Trophoblast cell (in vitro differentiated cells and primary cell): ENCODE results near the gene TAS2R50.

Source experiments
- DNase-seq, 2 donors: peaks; one replicate each; pipeline ENCODE4 v3.0.0-alpha.2; 2016
- H2AFZ ChIP-seq: 2 replicates; pipeline ENCODE4 v1.6.1; 2013; ENCODE audit warnings: low read length, moderate library complexity, mild to moderate bottlenecking; ENCODE audit not compliant: insufficient read depth, poor library complexity
- H2AK5ac ChIP-seq: 2 replicates; pipeline ENCODE4 v1.6.1; 2013; ENCODE audit warnings: mild to moderate bottlenecking, low read length
- H2BK120ac ChIP-seq: 2 replicates; pipeline ENCODE4 v1.6.1; 2013; ENCODE audit warnings: low read length, mild to moderate bottlenecking, moderate library complexity; ENCODE audit not compliant: insufficient read depth, poor library complexity
- H2BK12ac ChIP-seq: 2 replicates; pipeline ENCODE4 v1.6.1; 2013; ENCODE audit warnings: mild to moderate bottlenecking, low read length, moderate library complexity
- H2BK5ac ChIP-seq: 2 replicates; pipeline ENCODE4 v1.6.1; 2013; ENCODE audit warnings: low read length, low read depth, moderate library complexity, mild to moderate bottlenecking; ENCODE audit not compliant: poor library complexity
- H3K14ac ChIP-seq: 2 replicates; pipeline ENCODE4 v1.6.1; 2013; ENCODE audit warnings: mild to moderate bottlenecking, low read length
- H3K18ac ChIP-seq: 2 replicates; pipeline ENCODE4 v1.6.1; 2013; ENCODE audit warnings: mild to moderate bottlenecking, low read length
- H3K23ac ChIP-seq: 2 replicates; pipeline ENCODE4 v1.6.1; 2013; ENCODE audit warnings: low read length
- H3K27ac ChIP-seq: 2 replicates; pipeline ENCODE4 v1.5.1; 2013; ENCODE audit warnings: low read depth, mild to moderate bottlenecking, inconsistent platforms, low read length, moderate library complexity
- H3K27me3 ChIP-seq: 2 replicates; pipeline ENCODE4 v1.6.1; 2013; ENCODE audit warnings: inconsistent platforms, mild to moderate bottlenecking, low read length, moderate library complexity; ENCODE audit not compliant: insufficient read depth
- H3K36me3 ChIP-seq, 2 experiments: 1 replicate in 1 of 2; 2 replicates in 1 of 2; pipeline ENCODE4 v1.6.1; 2013; ENCODE audit warnings: low read length in 2 of 2, mild to moderate bottlenecking in 2 of 2, moderate library complexity in 1 of 2; ENCODE audit not compliant: insufficient read depth in 2 of 2, control insufficient read depth in 1 of 2
- H3K4ac ChIP-seq: 2 replicates; pipeline ENCODE4 v1.6.1; 2013; ENCODE audit warnings: low read depth, mild to moderate bottlenecking, low read length, moderate library complexity
- H3K4me1 ChIP-seq, 2 experiments: 1 replicate in 1 of 2; 2 replicates in 1 of 2; pipeline ENCODE4 v1.6.1; 2013; ENCODE audit warnings: low read length in 2 of 2, mild to moderate bottlenecking in 2 of 2, moderate library complexity in 1 of 2; ENCODE audit not compliant: insufficient read depth in 2 of 2, control insufficient read depth in 1 of 2
- H3K4me2 ChIP-seq: 2 replicates; pipeline ENCODE4 v1.6.1; 2013; ENCODE audit warnings: inconsistent platforms, mild to moderate bottlenecking, low read length, moderate library complexity
- H3K4me3 ChIP-seq: 2 replicates; pipeline ENCODE4 v1.5.1; 2013; ENCODE audit warnings: mild to moderate bottlenecking, low read depth, low read length, inconsistent platforms
- H3K79me1 ChIP-seq: one replicate; pipeline ENCODE4 v1.6.1; 2013; ENCODE audit warnings: low read length
- H3K79me2 ChIP-seq: 2 replicates; pipeline ENCODE4 v1.6.1; 2013; ENCODE audit warnings: low read length, mild to moderate bottlenecking; ENCODE audit not compliant: control insufficient read depth, insufficient read depth, poor library complexity
- H3K9ac ChIP-seq: 2 replicates; pipeline ENCODE4 v1.6.1; 2013; ENCODE audit warnings: mild to moderate bottlenecking, low read length
- H3K9me3 ChIP-seq: 2 replicates; pipeline ENCODE4 v1.6.1; 2013; ENCODE audit warnings: low read depth, mild to moderate bottlenecking, control low read depth, inconsistent platforms, low read length; ENCODE audit not compliant: insufficient read depth
- H4K12ac ChIP-seq: 2 replicates; pipeline ENCODE4 v1.6.1; 2013; ENCODE audit warnings: low read depth, mild to moderate bottlenecking, low read length, moderate library complexity
- H4K8ac ChIP-seq: 2 replicates; pipeline ENCODE4 v1.6.1; 2013; ENCODE audit warnings: low read depth, mild to moderate bottlenecking, low read length, moderate library complexity
- H4K91ac ChIP-seq: one replicate; pipeline ENCODE4 v1.6.1; 2013; ENCODE audit warnings: low read depth, mild to moderate bottlenecking, low read length, moderate library complexity
- WGBS: extraction: QIAGEN DNeasy Blood & Tissue Kit; methylation state at CpG from one replicate; pipeline ENCODE4 v1.1.7; 2013; ENCODE audit warnings: missing lambda C conversion rate; ENCODE audit not compliant: insufficient read length, insufficient coverage; ENCODE audit errors: extremely low coverage; 5-methylcytosine and 5-hydroxymethylcytosine counted together

The TAS2R50 gene

GRCh38 chr12:10957741-10958140 lies 29.0 kb downstream of the TAS2R50 start:
- Histone ChIP-seq H3K23ac (no peak overlapping the region), H3K18ac (no peak overlapping the region), H3K14ac (no peak overlapping the region), H2AK5ac (no peak overlapping the region), H3K9ac (no peak overlapping the region), H4K91ac (no peak overlapping the region), H3K4me3 (no peak overlapping the region), H3K36me3 (no peaks in the 10 kb centered on the region), H3K27me3 (no peaks in the 10 kb centered on the region), H3K27ac (no peak overlapping the region), H4K12ac (no peak overlapping the region), H3K4me1 (no peaks in the 10 kb centered on the region), H3K79me1 (no peaks in the 10 kb centered on the region), H2BK120ac (no peak overlapping the region), H3K4ac (no peak overlapping the region), H3K4me2 (no peak overlapping the region), H4K8ac (no peak overlapping the region), H3K79me2 (no peaks in the 10 kb centered on the region), H2BK5ac (no peak overlapping the region), H2BK12ac (no peak overlapping the region), H3K9me3 (no peaks in the 10 kb centered on the region), H2AFZ (no peak overlapping the region)
- DNase-seq: no peak

- no peak for DNase-seq
- no peaks in the 10 kb centered on the region for H3K27me3 ChIP-seq
These were observed 30.6 kb downstream of the TAS2R50 start for GRCh38 chr12:10956085-10956484.

GRCh38 chr12:10952645-10953044 lies 34.1 kb downstream of the TAS2R50 start:
- H3K27ac ChIP-seq: no peak overlapping the region

More at GRCh38 chr12:10956085-10956484, 30.6 kb downstream of the TAS2R50 start:
- Histone ChIP-seq H2AFZ (no peak overlapping the region), H3K27ac (no peak overlapping the region), H4K8ac (no peak overlapping the region), H2AK5ac (no peak overlapping the region), H2BK12ac (no peak overlapping the region), H3K79me1 (no peaks in the 10 kb centered on the region), H3K36me3 (no peaks in the 10 kb centered on the region), H4K91ac (no peak overlapping the region), H2BK5ac (no peak overlapping the region), H3K4me1 (no peaks in the 10 kb centered on the region), H3K14ac (no peak overlapping the region), H3K4me2 (no peak overlapping the region), H2BK120ac (no peak overlapping the region), H3K4ac (no peak overlapping the region), H3K4me3 (no peak overlapping the region), H3K9ac (no peak overlapping the region), H3K79me2 (no peaks in the 10 kb centered on the region), H3K23ac (no peak overlapping the region), H4K12ac (no peak overlapping the region), H3K9me3 (no peaks in the 10 kb centered on the region), H3K18ac (no peak overlapping the region)

GRCh38 chr12:10943167-10943566 lies 43.5 kb downstream of the TAS2R50 start:
- no CpG with 5 or more reads among the region's 2 CpGs for WGBS
- H3K79me2 ChIP-seq: no peaks in the 10 kb centered on the region
- H3K4me3 ChIP-seq: no peak overlapping the region
- no peak overlapping the region for H3K9ac ChIP-seq
- H2BK12ac ChIP-seq: no peak overlapping the region
- H3K4me2 ChIP-seq: no peak overlapping the region
- H3K23ac ChIP-seq: no peak overlapping the region
- H3K9me3 ChIP-seq: no peaks in the 10 kb centered on the region
- no peaks in the 10 kb centered on the region for H3K27me3 ChIP-seq
- H2AK5ac ChIP-seq: no peak overlapping the region
- H3K36me3 ChIP-seq: no peaks in the 10 kb centered on the region
- no peak overlapping the region for H2BK120ac ChIP-seq
- no peak overlapping the region for H2AFZ ChIP-seq
- H3K79me1 ChIP-seq: peaks cover 2% of the 10 kb centered on the region
- no peak overlapping the region for H4K91ac ChIP-seq
- no peak overlapping the region for H3K4ac ChIP-seq
- peaks cover 0 to 14% of the 10 kb centered on the region in 2 experiments for H3K4me1 ChIP-seq
- no peak overlapping the region for H3K14ac ChIP-seq
- H3K18ac ChIP-seq: no peak overlapping the region
- DNase-seq: no peak
- no peak overlapping the region for H4K8ac ChIP-seq
- no peak overlapping the region for H3K27ac ChIP-seq
- H2BK5ac ChIP-seq: no peak overlapping the region
- H4K12ac ChIP-seq: no peak overlapping the region

More at GRCh38 chr12:10952645-10953044, 34.1 kb downstream of the TAS2R50 start:
- no peaks in the 10 kb centered on the region for H3K9me3 ChIP-seq
- no peak overlapping the region for H4K8ac ChIP-seq
- H3K4me3 ChIP-seq: no peak overlapping the region
- H3K4me2 ChIP-seq: no peak overlapping the region
- no CpG with 5 or more reads among the region's 4 CpGs for WGBS
- no peak overlapping the region for H2BK120ac ChIP-seq
- no peak overlapping the region for H2AK5ac ChIP-seq
- H2BK5ac ChIP-seq: no peak overlapping the region
- no peak overlapping the region for H4K12ac ChIP-seq
- no peak overlapping the region for H4K91ac ChIP-seq
- no peak overlapping the region for H3K9ac ChIP-seq
- H3K4ac ChIP-seq: no peak overlapping the region
- no peak for DNase-seq
- H3K27me3 ChIP-seq: no peaks in the 10 kb centered on the region
- H3K4me1 ChIP-seq: no peaks in the 10 kb centered on the region
- H3K79me2 ChIP-seq: no peaks in the 10 kb centered on the region
- peaks cover 2 to 4% of the 10 kb centered on the region in 2 experiments for H3K36me3 ChIP-seq
- no peak overlapping the region for H3K18ac ChIP-seq
- H2BK12ac ChIP-seq: no peak overlapping the region
- no peak overlapping the region for H2AFZ ChIP-seq
- H3K14ac ChIP-seq: no peak overlapping the region
- H3K79me1 ChIP-seq: no peaks in the 10 kb centered on the region
- no peak overlapping the region for H3K23ac ChIP-seq
